DND-41 (cell line): ENCODE results near the gene HIGD1B.

ENCODE experiments used
- EZH2 ChIP-seq: IDR thresholded peaks from 3 replicates; pipeline ENCODE4 v1.6.1; 2012; ENCODE audit warnings: borderline replicate concordance, low read depth, mild to moderate bottlenecking, moderate library complexity, low read length, inconsistent platforms; ENCODE audit not compliant: severe bottlenecking
- TF ChIP-seq, protein P1 (sequence below): IDR thresholded peaks from 2 replicates; pipeline ENCODE4 v1.5.1; 2012; ENCODE audit warnings: borderline replicate concordance, low read length, moderate library complexity, mild to moderate bottlenecking; ENCODE audit not compliant: poor library complexity, severe bottlenecking; ENCODE audit errors: extremely low read depth

- no peak for TF ChIP-seq EZH2
- TF ChIP-seq, protein P1, sequence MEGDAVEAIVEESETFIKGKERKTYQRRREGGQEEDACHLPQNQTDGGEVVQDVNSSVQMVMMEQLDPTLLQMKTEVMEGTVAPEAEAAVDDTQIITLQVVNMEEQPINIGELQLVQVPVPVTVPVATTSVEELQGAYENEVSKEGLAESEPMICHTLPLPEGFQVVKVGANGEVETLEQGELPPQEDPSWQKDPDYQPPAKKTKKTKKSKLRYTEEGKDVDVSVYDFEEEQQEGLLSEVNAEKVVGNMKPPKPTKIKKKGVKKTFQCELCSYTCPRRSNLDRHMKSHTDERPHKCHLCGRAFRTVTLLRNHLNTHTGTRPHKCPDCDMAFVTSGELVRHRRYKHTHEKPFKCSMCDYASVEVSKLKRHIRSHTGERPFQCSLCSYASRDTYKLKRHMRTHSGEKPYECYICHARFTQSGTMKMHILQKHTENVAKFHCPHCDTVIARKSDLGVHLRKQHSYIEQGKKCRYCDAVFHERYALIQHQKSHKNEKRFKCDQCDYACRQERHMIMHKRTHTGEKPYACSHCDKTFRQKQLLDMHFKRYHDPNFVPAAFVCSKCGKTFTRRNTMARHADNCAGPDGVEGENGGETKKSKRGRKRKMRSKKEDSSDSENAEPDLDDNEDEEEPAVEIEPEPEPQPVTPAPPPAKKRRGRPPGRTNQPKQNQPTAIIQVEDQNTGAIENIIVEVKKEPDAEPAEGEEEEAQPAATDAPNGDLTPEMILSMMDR: no peak
Measured at GRCh38 chr17:44840274-44840673, 7.4 kb upstream of the HIGD1B start.
